HepG2 (cell line): ENCODE results near the gene MLN.

Source experiments
- EP300 ChIP-seq, 3 experiments: sonication (generic) in 1 of 3; formaldehyde crosslinking in 1 of 3; IDR thresholded peaks; 2 replicates each; pipeline versions ENCODE4 v1.5.1 to v1.6.1; 2011 to 2020; ENCODE audit warnings: low read depth in 2 of 3, low read length in 2 of 3, borderline replicate concordance in 1 of 3, improper control_type of control experiment in 1 of 3, mild to moderate bottlenecking in 1 of 3, missing genetic modification reagents in 1 of 3, moderate library complexity in 1 of 3
- FOSL2 ChIP-seq: sonication (generic); formaldehyde crosslinking; IDR thresholded peaks from 2 replicates; pipeline ENCODE4 v1.4.0; 2020; ENCODE audit warnings: missing genetic modification reagents
- GABPA ChIP-seq, 2 experiments: IDR thresholded peaks; 2 replicates each; pipeline ENCODE4 v1.6.1; 2011 to 2016; ENCODE audit warnings: low read depth in 2 of 2, low read length in 1 of 2, missing biosample characterization in 1 of 2, missing genetic modification characterization in 1 of 2
- JUND ChIP-seq: sonication (generic); formaldehyde crosslinking; IDR thresholded peaks from 2 replicates; pipeline ENCODE4 v1.8.0; 2022; ENCODE audit warnings: mild to moderate bottlenecking, missing genetic modification reagents
- NCOR1 ChIP-seq: fragments of 200-600 bp; sonication (generic); IDR thresholded peaks from 2 replicates; pipeline ENCODE4 v1.7.0; 2017; ENCODE audit warnings: antibody characterized with exemption, low read length, borderline replicate concordance
- POLR2A ChIP-seq, 2 experiments: IDR thresholded peaks; 2 replicates each; pipeline ENCODE4 v1.6.1; 2011; ENCODE audit warnings: low read depth in 2 of 2, low read length in 2 of 2, mild to moderate bottlenecking in 1 of 2, moderate library complexity in 1 of 2; ENCODE audit not compliant: insufficient read depth in 1 of 2
- SAFB2 ChIP-seq: sonication (generic); formaldehyde crosslinking; IDR thresholded peaks from 2 replicates; pipeline ENCODE4 v1.5.1; 2020; ENCODE audit warnings: missing genetic modification reagents, low read depth, mild to moderate bottlenecking, borderline replicate concordance
- SMARCC2 ChIP-seq: fragments of 450-650 bp; IDR thresholded peaks from 2 replicates; pipeline ENCODE4 v1.6.1; 2017; ENCODE audit warnings: antibody characterized with exemption, mild to moderate bottlenecking
- STAT6 ChIP-seq: sonication (generic); formaldehyde crosslinking; IDR thresholded peaks from 2 replicates; pipeline ENCODE4 v1.4.0; 2020; ENCODE audit warnings: missing genetic modification reagents, mild to moderate bottlenecking, borderline replicate concordance
- TARDBP ChIP-seq: sonication (generic); formaldehyde crosslinking; IDR thresholded peaks from 2 replicates; pipeline ENCODE4 v1.8.0; 2022; ENCODE audit warnings: mild to moderate bottlenecking, missing genetic modification reagents
- TMF1 ChIP-seq: sonication (generic); formaldehyde crosslinking; IDR thresholded peaks from 2 replicates; pipeline ENCODE4 v1.8.1; 2022; ENCODE audit warnings: low read depth, missing genetic modification reagents
- YY1 ChIP-seq: IDR thresholded peaks from 2 replicates; pipeline ENCODE4 v1.6.1; 2011; ENCODE audit warnings: low read length, low read depth, moderate library complexity, mild to moderate bottlenecking; ENCODE audit not compliant: insufficient read depth, insufficient replicate concordance
- ZNF282 ChIP-seq: fragments of 450-650 bp; IDR thresholded peaks from 2 replicates; pipeline ENCODE4 v1.6.1; 2018; ENCODE audit not compliant: partially characterized antibody
- TF ChIP-seq, protein P1 (sequence below): sonication (generic); formaldehyde crosslinking; IDR thresholded peaks from one replicate; pipeline ENCODE4 v1.5.1; 2020; ENCODE audit warnings: mild to moderate bottlenecking, missing genetic modification reagents; ENCODE audit errors: not compliant biosample characterization

- TF ChIP-seq SMARCC2 (no peak), EP300 (IDR thresholded peaks at IDR 0.05; ENCODE audit: low read depth in 2 of 2, low read length in 2 of 2) (no peak), EP300 (CRISPR knock-in tag; IDR thresholded peaks at IDR 0.05; ENCODE audit: borderline replicate concordance) (no peak), TARDBP (CRISPR knock-in tag) (no peak), GABPA (IDR thresholded peaks at IDR 0.05; ENCODE audit: low read depth, low read length) (no peak), GABPA (CRISPR knock-in tag; IDR thresholded peaks at IDR 0.05; ENCODE audit: low read depth) (no peak), STAT6 (CRISPR knock-in tag) (no peak), FOSL2 (no peak), NCOR1 (no peak), POLR2A (IDR thresholded peaks at IDR 0.05; ENCODE audit: insufficient read depth in 1 of 2, low read depth in 2 of 2, low read length in 2 of 2) (no peak), ZNF282 (no peak), SAFB2 (CRISPR knock-in tag) (no peak), YY1 (no peak), JUND (CRISPR knock-in tag) (no peak), TMF1 (no peak)
- TF ChIP-seq, protein P1, sequence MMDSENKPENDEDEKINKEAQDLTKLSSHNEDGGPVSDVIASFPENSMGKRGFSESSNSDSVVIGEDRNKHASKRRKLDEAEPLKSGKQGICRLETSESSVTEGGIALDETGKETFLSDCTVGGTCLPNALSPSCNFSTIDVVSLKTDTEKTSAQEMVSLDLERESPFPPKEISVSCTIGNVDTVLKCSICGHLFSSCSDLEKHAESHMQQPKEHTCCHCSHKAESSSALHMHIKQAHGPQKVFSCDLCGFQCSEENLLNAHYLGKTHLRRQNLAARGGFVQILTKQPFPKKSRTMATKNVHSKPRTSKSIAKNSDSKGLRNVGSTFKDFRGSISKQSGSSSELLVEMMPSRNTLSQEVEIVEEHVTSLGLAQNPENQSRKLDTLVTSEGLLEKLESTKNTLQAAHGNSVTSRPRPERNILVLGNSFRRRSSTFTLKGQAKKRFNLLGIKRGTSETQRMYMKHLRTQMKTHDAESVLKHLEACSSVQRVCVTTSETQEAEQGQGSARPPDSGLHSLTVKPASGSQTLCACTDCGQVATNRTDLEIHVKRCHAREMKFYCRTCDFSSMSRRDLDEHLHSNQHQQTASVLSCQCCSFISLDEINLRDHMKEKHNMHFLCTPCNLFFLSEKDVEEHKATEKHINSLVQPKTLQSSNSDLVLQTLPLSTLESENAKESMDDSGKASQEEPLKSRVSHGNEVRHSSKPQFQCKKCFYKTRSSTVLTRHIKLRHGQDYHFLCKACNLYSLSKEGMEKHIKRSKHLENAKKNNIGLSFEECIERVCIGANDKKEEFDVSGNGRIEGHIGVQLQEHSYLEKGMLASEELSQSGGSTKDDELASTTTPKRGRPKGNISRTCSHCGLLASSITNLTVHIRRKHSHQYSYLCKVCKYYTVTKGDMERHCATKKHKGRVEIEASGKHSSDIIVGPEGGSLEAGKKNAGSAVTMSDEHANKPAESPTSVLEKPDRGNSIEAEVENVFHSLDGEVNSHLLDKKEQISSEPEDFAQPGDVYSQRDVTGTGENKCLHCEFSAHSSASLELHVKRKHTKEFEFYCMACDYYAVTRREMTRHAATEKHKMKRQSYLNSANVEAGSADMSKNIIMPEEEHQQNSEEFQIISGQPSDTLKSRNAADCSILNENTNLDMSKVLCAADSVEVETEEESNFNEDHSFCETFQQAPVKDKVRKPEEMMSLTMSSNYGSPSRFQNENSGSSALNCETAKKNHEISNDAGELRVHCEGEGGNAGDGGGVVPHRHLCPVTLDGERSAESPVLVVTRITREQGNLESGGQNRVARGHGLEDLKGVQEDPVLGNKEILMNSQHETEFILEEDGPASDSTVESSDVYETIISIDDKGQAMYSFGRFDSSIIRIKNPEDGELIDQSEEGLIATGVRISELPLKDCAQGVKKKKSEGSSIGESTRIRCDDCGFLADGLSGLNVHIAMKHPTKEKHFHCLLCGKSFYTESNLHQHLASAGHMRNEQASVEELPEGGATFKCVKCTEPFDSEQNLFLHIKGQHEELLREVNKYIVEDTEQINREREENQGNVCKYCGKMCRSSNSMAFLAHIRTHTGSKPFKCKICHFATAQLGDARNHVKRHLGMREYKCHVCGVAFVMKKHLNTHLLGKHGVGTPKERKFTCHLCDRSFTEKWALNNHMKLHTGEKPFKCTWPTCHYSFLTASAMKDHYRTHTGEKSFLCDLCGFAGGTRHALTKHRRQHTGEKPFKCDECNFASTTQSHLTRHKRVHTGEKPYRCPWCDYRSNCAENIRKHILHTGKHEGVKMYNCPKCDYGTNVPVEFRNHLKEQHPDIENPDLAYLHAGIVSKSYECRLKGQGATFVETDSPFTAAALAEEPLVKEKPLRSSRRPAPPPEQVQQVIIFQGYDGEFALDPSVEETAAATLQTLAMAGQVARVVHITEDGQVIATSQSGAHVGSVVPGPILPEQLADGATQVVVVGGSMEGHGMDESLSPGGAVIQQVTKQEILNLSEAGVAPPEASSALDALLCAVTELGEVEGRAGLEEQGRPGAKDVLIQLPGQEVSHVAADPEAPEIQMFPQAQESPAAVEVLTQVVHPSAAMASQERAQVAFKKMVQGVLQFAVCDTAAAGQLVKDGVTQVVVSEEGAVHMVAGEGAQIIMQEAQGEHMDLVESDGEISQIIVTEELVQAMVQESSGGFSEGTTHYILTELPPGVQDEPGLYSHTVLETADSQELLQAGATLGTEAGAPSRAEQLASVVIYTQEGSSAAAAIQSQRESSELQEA (CRISPR knock-in tag): no peak
Measured at GRCh38 chr6:33782561-33782960, 21.2 kb downstream of the MLN start.
